ENCODE measurements around the gene DNMBP. TPM values are rescaled to one million over a fixed set of nuclear protein-coding genes. Genes with fewer than 3 reads are reported as not detected.
"Not testable (repeated sequence)": the region's sequence is repeated elsewhere in the genome, so short reads cannot be mapped to it uniquely, and the experiment has no call there.

Gene DNMBP
- total RNA-seq, 1 donor from 2014 or later = 63.2 TPM

- no peak for DNase-seq (ENCODE audit: extremely low read depth, low read depth, low spot score)
Measured at GRCh38 chr10:100020886-100021253, 11.1 kb upstream of the DNMBP start.

DNA sequence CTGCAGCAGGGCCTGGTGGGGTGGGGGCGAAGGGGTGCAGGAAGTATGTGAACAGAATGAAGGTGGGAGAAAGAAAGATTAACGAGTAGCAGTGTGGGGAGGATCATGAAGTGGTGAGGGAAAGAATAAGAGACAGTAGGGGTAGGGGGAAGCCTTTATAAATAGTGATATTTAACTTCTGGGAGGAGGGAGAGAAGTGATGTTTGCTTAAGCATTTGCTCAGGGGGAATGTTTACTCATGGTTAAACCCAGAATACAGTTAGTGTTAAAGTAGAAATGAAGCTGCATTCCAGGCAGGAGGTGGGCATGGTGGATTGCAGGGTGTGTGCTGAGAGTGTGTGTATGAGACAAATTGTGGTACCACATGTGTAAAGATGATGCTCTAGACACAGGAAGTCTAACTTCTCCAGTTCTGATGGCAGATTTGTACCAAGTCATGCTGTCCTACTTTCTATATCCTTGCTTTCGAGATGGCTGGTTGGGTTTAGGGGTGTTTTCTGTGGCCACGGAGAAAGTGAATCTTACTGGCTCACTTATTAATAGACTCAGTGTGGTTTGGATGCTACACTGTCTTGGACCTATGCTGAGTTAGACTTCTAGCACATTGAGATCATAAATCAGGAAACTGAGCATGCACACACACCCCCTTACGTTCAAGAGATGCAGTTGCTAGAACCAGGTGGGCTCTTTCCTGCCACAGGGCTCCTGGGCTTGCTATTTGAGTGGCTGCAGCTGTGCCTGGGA is 10.6 kb upstream of the DNMBP start:
- no peak for DNase-seq (ENCODE audit: extremely low read depth, low read depth, low spot score)

GRCh38 chr10:100019787-100020141 is 10.0 kb upstream of the DNMBP start:
- no peak for DNase-seq (ENCODE audit: extremely low read depth, low read depth, low spot score)

DNA sequence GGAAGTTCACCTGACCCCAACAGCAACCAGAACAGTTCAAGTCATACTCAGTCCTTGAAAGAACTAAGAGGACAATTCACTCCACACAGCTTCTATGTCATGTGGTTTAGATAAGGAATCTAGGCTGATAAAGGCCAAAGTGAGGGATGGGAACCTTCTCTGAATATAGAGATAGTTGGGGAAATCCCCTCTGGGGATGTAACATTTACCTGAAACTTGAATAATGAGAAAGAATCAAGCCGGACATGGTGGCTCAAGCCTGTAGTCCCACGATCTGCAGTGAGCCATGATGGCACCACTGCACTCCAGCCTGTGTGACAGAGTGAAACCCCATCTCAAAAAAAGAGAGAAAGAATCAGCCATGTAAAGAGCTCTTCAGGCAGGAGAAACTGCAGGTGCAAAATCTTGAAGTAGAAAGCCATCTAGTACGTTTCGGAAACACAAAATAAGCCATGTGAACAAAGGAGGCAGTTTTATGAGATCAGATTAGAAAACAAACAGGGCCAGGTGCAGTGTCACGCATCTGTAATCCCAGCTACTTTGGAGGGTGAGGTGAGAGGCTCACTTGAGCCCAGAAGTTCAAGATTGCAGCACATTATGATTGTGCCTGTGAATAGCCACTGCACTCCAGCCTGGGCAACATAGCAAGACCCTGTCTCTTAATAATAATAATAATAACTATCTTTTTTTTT is 4.5 kb upstream of the DNMBP start:
- no peak for DNase-seq (ENCODE audit: extremely low read depth, low read depth, low spot score)

DNA sequence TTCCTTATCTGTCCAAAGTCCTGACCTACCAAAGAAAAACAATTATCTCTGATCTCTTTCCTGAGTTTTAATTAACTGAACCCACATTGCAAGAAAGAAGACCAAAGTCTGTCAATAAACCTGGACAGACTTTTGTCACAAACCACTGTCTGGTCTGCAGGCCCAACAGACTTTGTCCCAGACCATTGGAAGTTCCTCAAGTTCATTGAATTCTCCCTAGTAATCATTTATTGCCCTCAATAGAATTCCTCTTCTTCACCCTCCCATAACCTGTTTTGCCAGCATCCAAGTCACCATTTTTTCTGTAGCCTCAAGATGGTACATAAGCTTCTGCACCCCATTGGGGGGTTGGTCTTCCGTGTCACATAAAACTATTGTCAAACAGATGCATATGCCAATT is 3.9 kb upstream of the DNMBP start:
- no peak for DNase-seq (ENCODE audit: extremely low read depth, low read depth, low spot score)

DNA sequence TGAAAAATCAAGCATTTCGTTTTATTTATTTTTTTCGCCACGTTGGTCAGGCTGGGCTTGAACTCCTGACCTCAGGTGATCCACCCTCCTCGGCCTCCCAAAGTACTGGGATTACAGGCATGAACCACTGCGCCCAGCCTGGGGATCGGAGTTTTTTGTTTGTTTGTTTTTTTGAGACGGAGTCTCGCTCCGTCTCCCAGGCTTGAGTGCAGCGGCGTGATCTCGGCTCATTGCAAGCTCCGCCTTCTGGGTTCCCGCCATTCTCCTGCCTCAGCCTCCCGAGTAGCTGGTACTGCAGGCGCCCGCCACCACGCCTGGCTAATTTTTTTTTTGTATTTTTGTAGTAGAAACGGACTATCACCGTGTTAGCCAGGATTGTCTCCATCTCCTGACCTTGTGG is 2.2 kb upstream of the DNMBP start:
- DNase-seq (ENCODE audit: extremely low read depth, low read depth, low spot score) = not testable (repeated sequence)

- DNase-seq (ENCODE audit: extremely low read depth, low read depth, low spot score) = no peak
Measured at GRCh38 chr10:100009283-100009792, 409 bp downstream of the DNMBP start.

DNA sequence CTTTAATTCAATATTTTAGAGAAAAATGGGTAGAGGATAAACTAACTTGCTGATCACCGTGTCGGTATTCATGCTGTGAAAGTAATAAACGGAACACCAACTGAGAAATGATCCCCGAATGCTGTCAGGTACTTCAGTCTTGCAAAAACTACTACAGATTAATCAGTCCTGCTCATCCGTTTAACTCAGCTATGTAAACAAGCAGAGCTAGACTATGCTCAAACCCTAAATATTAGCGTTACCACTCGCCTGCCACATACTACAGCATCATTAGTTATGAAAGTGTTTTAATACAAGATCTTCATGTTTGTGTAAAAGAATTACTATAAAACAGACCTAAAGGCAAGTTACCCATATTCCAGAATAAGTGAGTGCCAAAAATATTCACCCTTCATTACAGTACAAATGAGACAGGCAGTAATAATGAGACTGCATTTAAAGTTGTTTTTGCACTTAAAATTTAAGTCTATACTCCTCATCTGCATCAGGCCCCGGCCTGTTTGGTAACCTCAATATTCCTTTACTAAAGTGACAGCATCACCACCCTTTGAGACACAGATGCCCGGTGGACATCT is 952 bp downstream of the DNMBP start:
- no peak for DNase-seq (ENCODE audit: extremely low read depth, low read depth, low spot score)

GRCh38 chr10:100008142-100008522 is 1.6 kb downstream of the DNMBP start:
- no peak for DNase-seq (ENCODE audit: extremely low read depth, low read depth, low spot score)

DNA sequence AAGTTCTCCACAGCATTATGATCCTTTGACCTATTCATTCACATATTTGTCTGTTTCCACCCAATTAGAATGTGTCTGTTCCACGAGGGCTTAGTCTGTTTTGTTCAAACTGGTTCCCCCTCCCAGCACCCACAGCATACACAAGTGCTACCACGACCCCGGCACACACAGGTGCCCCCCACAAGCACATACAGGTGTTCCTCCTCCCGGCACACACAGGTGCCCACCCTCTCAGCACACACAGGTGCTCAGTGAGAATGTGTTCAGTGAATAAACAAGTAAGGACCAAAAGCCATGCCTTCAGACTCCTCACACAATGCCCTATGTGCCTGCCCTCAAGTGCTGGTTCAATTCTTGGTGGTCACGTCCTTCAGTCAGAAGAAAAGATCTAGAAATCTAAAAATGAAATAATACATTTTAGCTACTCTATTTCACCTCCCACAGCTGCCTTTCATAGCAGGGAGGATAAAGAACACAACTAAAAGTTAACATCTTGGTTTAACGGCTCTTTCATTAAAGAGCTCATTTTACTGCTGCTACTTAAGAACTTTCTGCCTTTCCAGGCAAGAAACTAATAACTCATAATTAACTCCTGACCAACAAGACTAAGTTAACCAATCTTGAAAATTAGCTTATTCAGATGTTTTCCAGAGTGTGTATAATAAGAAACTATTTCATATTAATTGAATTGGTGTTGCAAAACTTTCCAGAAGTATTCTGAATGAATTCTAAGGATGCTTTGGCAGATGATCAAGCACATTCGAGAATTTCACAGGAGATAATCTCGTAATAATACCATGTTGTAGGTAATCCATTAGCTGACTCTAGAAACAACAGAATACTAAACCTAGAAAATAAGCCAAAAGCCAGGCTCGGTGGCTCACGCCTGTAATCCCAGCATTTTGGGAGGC is 2.3 kb downstream of the DNMBP start:
- no peak for DNase-seq (ENCODE audit: extremely low read depth, low read depth, low spot score)

GRCh38 chr10:100006243-100006886 is 3.4 kb downstream of the DNMBP start:
- peak; percentile 76 for DNase-seq (ENCODE audit: extremely low read depth, low read depth, low spot score)

GRCh38 chr10:100004805-100005510 is 4.8 kb downstream of the DNMBP start:
- no peak for DNase-seq (ENCODE audit: extremely low read depth, low read depth, low spot score)

GRCh38 chr10:100000109-100000644 is 9.6 kb downstream of the DNMBP start:
- no peak for DNase-seq (ENCODE audit: extremely low read depth, low read depth, low spot score)

DNA sequence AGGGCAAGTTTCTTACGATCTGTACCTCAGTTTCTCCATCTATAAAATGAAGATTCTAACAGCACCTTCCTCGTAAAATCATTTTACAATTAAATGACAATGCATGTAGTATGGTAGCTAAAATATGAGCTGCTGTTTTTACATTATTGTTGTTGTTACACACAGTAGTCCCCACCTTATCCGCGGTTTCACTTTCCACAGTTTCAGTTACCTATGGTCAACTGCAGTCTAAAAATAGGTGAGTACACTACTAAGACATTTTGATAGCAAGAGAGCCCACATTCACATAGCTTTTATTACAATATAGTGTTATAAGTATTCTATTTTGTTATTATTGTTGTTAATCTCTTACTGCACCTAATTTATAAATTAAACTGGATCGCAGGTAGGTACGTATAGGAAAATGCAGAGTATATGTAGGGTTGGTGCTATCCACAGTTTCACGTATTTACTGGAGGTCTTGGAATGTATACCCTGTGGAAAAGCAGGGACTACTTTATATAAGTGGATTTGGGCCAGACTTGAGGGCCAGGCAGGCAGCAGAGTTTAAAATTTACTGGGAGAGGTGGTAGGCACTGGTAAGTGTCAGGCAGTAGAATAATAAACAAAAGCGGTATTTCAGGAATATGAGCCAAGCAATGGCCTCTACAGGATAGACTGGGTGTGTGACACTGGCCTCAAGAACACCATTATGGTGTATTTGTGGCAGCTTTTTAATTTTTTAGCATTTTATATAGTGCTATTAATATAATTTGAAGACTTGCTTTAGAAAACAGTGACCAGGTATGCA is 10.2 kb downstream of the DNMBP start:
- no peak for DNase-seq (ENCODE audit: extremely low read depth, low read depth, low spot score)

DNA sequence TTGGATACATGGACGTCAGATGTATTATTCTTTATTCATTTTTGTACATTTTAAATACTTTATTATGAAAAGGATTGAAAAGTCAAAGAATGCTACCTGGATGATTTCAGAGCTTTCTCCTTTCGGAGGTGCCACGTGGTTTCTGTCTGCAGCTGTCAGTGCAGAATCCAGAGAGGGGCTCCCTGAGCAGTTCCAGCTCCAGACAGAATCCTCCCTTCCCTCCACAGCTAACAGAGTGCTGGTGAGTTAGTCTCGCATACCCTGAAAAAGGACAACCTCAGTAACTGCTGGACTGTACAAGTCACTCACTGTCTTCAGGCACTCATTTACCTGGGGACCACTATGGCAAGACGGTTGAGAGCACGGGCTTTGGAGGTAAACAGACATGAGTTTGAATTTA is 10.9 kb downstream of the DNMBP start:
- DNase-seq (ENCODE audit: extremely low read depth, low read depth, low spot score) = no peak

GRCh38 chr10:99996671-99997648 is 12.8 kb downstream of the DNMBP start:
- no peak for DNase-seq (ENCODE audit: extremely low read depth, low read depth, low spot score)

DNA sequence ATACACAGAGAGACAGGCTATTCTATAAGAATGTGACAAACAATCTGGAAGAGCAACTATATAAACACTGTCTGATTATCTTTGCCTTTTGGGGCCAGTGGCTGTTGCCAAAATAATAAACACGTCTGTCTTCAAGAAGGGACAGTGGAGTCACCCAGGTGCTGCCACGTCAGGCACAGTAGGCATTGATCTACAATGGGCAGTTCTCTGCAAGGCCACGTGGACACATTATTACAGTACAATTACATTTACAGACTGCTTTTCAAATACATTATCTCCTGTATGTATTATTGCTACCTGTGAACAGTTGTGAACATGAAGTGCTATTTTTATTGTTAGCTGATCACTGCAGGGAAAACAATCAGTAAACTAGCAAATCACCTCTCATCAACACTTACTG is 14.0 kb downstream of the DNMBP start:
- DNase-seq (ENCODE audit: extremely low read depth, low read depth, low spot score) = no peak

DNA sequence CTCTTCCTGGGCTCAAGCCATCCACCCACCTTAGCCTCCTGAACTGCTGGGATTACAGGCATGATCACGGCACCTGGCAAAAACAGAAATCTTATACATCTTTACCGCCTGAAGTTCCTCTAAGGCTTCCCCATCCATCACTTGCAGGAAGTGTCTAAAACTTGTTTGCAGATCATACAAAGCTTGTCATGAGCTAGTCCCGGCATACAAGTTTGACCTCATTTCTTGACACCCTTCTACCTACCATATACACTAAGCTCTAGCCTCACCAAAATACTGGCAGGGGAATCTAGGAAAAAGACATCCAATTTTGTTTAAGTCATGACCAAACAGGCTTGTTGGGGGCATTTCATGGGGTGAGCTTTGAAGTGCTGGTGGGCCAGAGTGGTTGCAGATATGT is 14.5 kb downstream of the DNMBP start:
- DNase-seq (ENCODE audit: extremely low read depth, low read depth, low spot score) = no peak

Data from glomerular endothelial cell (primary cell).